K562 (cell line): ENCODE results near the gene TF. TPM values are rescaled to one million over a fixed set of nuclear protein-coding genes. Genes with fewer than 3 reads are reported as not detected.
A peak's percentile ranks its signal among the peaks of the same experiment; 100 is the strongest.

Source experiments
- CHD1 ChIP-seq: fragments of 200-600 bp; sonication (generic); IDR thresholded peaks from one replicate; pipeline ENCODE4 v1.6.1; 2012; ENCODE audit warnings: mild to moderate bottlenecking, moderate library complexity, low read length, inconsistent platforms
- DLX4 ChIP-seq: fragments of 250-450 bp; sonication (Bioruptor Pico); IDR thresholded peaks from 2 replicates; pipeline ENCODE4 v1.6.1; 2021; ENCODE audit warnings: mild to moderate bottlenecking
- EHMT2 ChIP-seq: fragments of 450-650 bp; IDR thresholded peaks from 2 replicates; pipeline ENCODE4 v1.6.1; 2018; ENCODE audit warnings: antibody characterized with exemption
- EP300 ChIP-seq: IDR thresholded peaks from 2 replicates; pipeline ENCODE4 v1.6.1; 2012; ENCODE audit warnings: low read length, improper control_type of control experiment
- ETS2 ChIP-seq: IDR thresholded peaks from 2 replicates; pipeline ENCODE4 v1.6.1; 2016; ENCODE audit warnings: borderline replicate concordance, missing genetic modification characterization, mild to moderate bottlenecking, moderate library complexity, missing compliant biosample characterization; ENCODE audit not compliant: poor library complexity, severe bottlenecking
- GABPA ChIP-seq: fragments of 200-800 bp; sonication (Bioruptor generic); conservative IDR thresholded peaks from 2 replicates; pipeline ENCODE4 v1.6.1; 2016; ENCODE audit warnings: low read depth, missing genetic modification characterization, missing compliant biosample characterization
- GATA2 ChIP-seq: sonication (generic); formaldehyde crosslinking; IDR thresholded peaks from 2 replicates; pipeline ENCODE4 v1.4.0; 2020; ENCODE audit warnings: mild to moderate bottlenecking, missing genetic modification reagents
- ILK ChIP-seq: fragments of 450-650 bp; IDR thresholded peaks from 2 replicates; pipeline ENCODE4 v1.6.1; 2016; ENCODE audit warnings: missing genetic modification characterization, low read depth, mild to moderate bottlenecking, missing compliant biosample characterization, moderate library complexity, borderline replicate concordance
- MAFG ChIP-seq: fragments of 450-650 bp; conservative IDR thresholded peaks from 2 replicates; pipeline ENCODE4 v1.6.1; 2016; ENCODE audit warnings: missing genetic modification characterization, missing compliant biosample characterization
- PHF20 ChIP-seq: fragments of 450-650 bp; IDR thresholded peaks from 2 replicates; pipeline ENCODE4 v1.6.1; 2018; ENCODE audit not compliant: partially characterized antibody
- RBM39 ChIP-seq: fragments of 200-400 bp; formaldehyde crosslinking; optimal IDR thresholded peaks from 2 replicates; pipeline ENCODE3; 2018; ENCODE audit warnings: low read depth, low read length
- SETDB1 ChIP-seq: IDR thresholded peaks from one replicate; pipeline ENCODE4 v1.6.1; 2012; ENCODE audit warnings: low read length, control low read depth, inconsistent platforms
- SMARCA5 ChIP-seq: fragments of 450-650 bp; IDR thresholded peaks from 2 replicates; pipeline ENCODE4 v1.6.1; 2016
- SNAPC5 ChIP-seq: fragments of 250-450 bp; sonication (Bioruptor Pico); IDR thresholded peaks from 2 replicates; pipeline ENCODE4 v1.8.0; 2021; ENCODE audit warnings: moderate library complexity, mild to moderate bottlenecking, inconsistent platforms
- SP2 ChIP-seq: IDR thresholded peaks from 2 replicates; pipeline ENCODE4 v1.6.1; 2011; ENCODE audit warnings: mild to moderate bottlenecking, low read depth, low read length, moderate library complexity; ENCODE audit not compliant: poor library complexity, severe bottlenecking; ENCODE audit errors: extremely low read depth
- SRSF7 ChIP-seq: fragments of 200-400 bp; formaldehyde crosslinking; optimal IDR thresholded peaks from 2 replicates; pipeline ENCODE3; 2017; ENCODE audit warnings: mild to moderate bottlenecking, low read depth, low read length
- WHSC1 ChIP-seq: IDR thresholded peaks from one replicate; pipeline ENCODE4 v1.6.1; 2012; ENCODE audit warnings: low read length, control low read depth, inconsistent platforms
- ZFP1 ChIP-seq: fragments of 450-650 bp; formaldehyde crosslinking; IDR thresholded peaks from 2 replicates; pipeline ENCODE4 v1.4.0; 2020; ENCODE audit warnings: mild to moderate bottlenecking, mixed read lengths
- ZNF740 ChIP-seq, 3 experiments: fragments of 200-800 bp in 1 of 3; sonication (Bioruptor generic) in 1 of 3; sonication (generic) in 1 of 3; formaldehyde crosslinking in 1 of 3; IDR thresholded peaks; 2 replicates each; pipeline versions ENCODE4 v1.6.1 to v1.8.0; 2016 to 2022; ENCODE audit warnings: mild to moderate bottlenecking in 2 of 3, missing compliant biosample characterization in 2 of 3, missing genetic modification characterization in 2 of 3, missing genetic modification reagents in 1 of 3
- polyA plus RNA-seq, 8 experiments: library from polyadenylated mRNA; depleted of rRNA in 4 of 8; stranded (reverse) in 5 of 8; unstranded in 3 of 8; fragments of >200 nt; fragmentation: Nextera tagmentation in 2 of 8; fragmentation: Illumina TruSeq in 1 of 8; extraction: Ambion mirVana in 2 of 8; extraction: Trizol in 1 of 8; gene quantifications; 2 replicates each; pipeline versions ENCODE4 v1.2.1 to v1.2.3, GENCODE V29; 2011 to 2014; ENCODE audit warnings: inconsistent platforms in 1 of 8, missing spikeins in 1 of 8
- total RNA-seq, 7 experiments: library from RNA; depleted of rRNA in 6 of 7; stranded (reverse); fragments of >200 nt in 6 of 7; fragmentation: Illumina TruSeq in 2 of 7; extraction: Trizol in 2 of 7; gene quantifications; 2 replicates each; pipeline versions ENCODE4 v1.2.1 to v1.2.3, GENCODE V29; 2011 to 2021; ENCODE audit warnings: low replicate concordance in 1 of 7
- TF ChIP-seq, protein P1 (sequence below): IDR thresholded peaks from 2 replicates; pipeline ENCODE4 v1.6.1; 2016; ENCODE audit warnings: missing genetic modification characterization, missing compliant biosample characterization
- TF ChIP-seq, protein P2 (sequence below): fragments of 450-650 bp; IDR thresholded peaks from 2 replicates; pipeline ENCODE4 v1.6.1; 2016; ENCODE audit warnings: antibody characterized with exemption
- TF ChIP-seq, protein P3 (sequence below): sonication (generic); formaldehyde crosslinking; IDR thresholded peaks from 2 replicates; pipeline ENCODE4 v1.8.1; 2023; ENCODE audit warnings: mild to moderate bottlenecking, missing genetic modification reagents

Gene TF
- total and polyA plus RNA-seq, 9 of the 15 experiments (the other 6 are each of a cell fraction or from before 2014, with no cell fraction given) = 0.09 to 9.2 (median 3.1) TPM

GRCh38 chr3:133745108-133745507 lies 1.1 kb upstream of the TF start (continued):
- TF ChIP-seq RBM39 (no peak), DLX4 (CRISPR knock-in tag) (no peak), ILK (tag) (no peak), SETDB1 (no peak), GATA2 (CRISPR knock-in tag) (no peak), SP2 (no peak), CHD1 (no peak), SRSF7 (no peak), EHMT2 (no peak), MAFG (no peak), SNAPC5 (CRISPR knock-in tag) (no peak), ZNF740 (CRISPR knock-in tag; IDR thresholded peaks at IDR 0.05) (no peak), ZNF740 (tag; IDR thresholded peaks at IDR 0.05) (no peak), ZFP1 (CRISPR knock-in tag) (no peak), ETS2 (tag) (no peak), EP300 (peak; percentile 15; the same call in 1 of the 2 replicates), SMARCA5 (no peak), WHSC1 (no peak), GABPA (no peak), PHF20 (no peak)
- TF ChIP-seq, protein P1, sequence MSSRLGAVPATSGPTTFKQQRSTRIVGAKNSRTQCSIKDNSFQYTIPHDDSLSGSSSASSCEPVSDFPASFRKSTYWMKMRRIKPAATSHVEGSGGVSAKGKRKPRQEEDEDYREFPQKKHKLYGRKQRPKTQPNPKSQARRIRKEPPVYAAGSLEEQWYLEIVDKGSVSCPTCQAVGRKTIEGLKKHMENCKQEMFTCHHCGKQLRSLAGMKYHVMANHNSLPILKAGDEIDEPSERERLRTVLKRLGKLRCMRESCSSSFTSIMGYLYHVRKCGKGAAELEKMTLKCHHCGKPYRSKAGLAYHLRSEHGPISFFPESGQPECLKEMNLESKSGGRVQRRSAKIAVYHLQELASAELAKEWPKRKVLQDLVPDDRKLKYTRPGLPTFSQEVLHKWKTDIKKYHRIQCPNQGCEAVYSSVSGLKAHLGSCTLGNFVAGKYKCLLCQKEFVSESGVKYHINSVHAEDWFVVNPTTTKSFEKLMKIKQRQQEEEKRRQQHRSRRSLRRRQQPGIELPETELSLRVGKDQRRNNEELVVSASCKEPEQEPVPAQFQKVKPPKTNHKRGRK (tag) = no peak
- TF ChIP-seq, protein P2, sequence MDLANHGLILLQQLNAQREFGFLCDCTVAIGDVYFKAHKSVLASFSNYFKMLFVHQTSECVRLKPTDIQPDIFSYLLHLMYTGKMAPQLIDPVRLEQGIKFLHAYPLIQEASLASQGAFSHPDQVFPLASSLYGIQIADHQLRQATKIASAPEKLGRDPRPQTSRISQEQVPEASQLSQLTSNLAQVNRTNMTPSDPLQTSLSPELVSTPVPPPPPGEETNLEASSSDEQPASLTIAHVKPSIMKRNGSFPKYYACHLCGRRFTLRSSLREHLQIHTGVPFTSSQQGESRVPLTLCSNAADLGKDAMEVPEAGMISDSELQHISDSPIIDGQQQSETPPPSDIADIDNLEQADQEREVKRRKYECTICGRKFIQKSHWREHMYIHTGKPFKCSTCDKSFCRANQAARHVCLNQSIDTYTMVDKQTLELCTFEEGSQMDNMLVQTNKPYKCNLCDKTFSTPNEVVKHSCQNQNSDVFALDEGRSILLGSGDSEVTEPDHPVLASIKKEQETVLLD = no peak
- TF ChIP-seq, protein P3, sequence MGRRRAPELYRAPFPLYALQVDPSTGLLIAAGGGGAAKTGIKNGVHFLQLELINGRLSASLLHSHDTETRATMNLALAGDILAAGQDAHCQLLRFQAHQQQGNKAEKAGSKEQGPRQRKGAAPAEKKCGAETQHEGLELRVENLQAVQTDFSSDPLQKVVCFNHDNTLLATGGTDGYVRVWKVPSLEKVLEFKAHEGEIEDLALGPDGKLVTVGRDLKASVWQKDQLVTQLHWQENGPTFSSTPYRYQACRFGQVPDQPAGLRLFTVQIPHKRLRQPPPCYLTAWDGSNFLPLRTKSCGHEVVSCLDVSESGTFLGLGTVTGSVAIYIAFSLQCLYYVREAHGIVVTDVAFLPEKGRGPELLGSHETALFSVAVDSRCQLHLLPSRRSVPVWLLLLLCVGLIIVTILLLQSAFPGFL (CRISPR knock-in tag) = no peak
